BLaER1 (cell line): ENCODE data around the gene SURF6.

Source experiments
- H3K27ac ChIP-seq: shearing (Covaris generic); formaldehyde crosslinking; 2 replicates; pipeline ENCODE4 v1.8.1; 2022
- H3K27me3 ChIP-seq: shearing (Covaris generic); formaldehyde crosslinking; 2 replicates; pipeline ENCODE4 v1.8.1; 2022
- H3K36me3 ChIP-seq: shearing (Covaris generic); formaldehyde crosslinking; 2 replicates; pipeline ENCODE4 v1.8.1; 2022
- H3K4me1 ChIP-seq: shearing (Covaris generic); formaldehyde crosslinking; 2 replicates; pipeline ENCODE4 v1.8.1; 2022
- H3K4me2 ChIP-seq: shearing (Covaris generic); formaldehyde crosslinking; 2 replicates; pipeline ENCODE4 v1.8.1; 2022
- H3K4me3 ChIP-seq: shearing (Covaris generic); formaldehyde crosslinking; 2 replicates; pipeline ENCODE4 v1.8.1; 2022
- H3K9ac ChIP-seq: shearing (Covaris generic); formaldehyde crosslinking; 2 replicates; pipeline ENCODE4 v1.8.1; 2022
- H3K9me3 ChIP-seq: shearing (Covaris generic); formaldehyde crosslinking; 2 replicates; pipeline ENCODE4 v1.8.1; 2022
- H4K20me1 ChIP-seq: shearing (Covaris generic); formaldehyde crosslinking; 2 replicates; pipeline ENCODE4 v1.8.1; 2022
- Cebpa-rat ChIP-seq: shearing (Covaris generic); IDR thresholded peaks from 2 replicates; pipeline ENCODE4 v1.8.1; 2022

The SURF6 gene

GRCh38 chr9:133347985-133348717 lies 12.2 kb upstream of the SURF6 start, which contains the start of the genes MED22 and RPL7A:
Gene MED22 (minus strand): TSS chr9:133348131. CDS start chr9:133346662, 1,469 bp downstream.
Gene RPL7A (plus strand): TSS chr9:133348218. CDS start chr9:133348244, 26 bp downstream.
- peaks cover 73% of the 10 kb centered on the region for H4K20me1 ChIP-seq
- peak within 1 kb of the TSS; percentile 100 for H3K27ac ChIP-seq
- H3K9me3 ChIP-seq = no peaks in the 10 kb centered on the region
- H3K36me3 ChIP-seq = peaks cover 77% of the 10 kb centered on the region
- H3K4me1 ChIP-seq = peaks cover 66% of the 10 kb centered on the region
- H3K4me3 ChIP-seq = peak within 1 kb of the TSS; percentile 98
- no peak for TF ChIP-seq Cebpa-rat
- no peaks in the 10 kb centered on the region for H3K27me3 ChIP-seq
- H3K9ac ChIP-seq = peak within 1 kb of the TSS; percentile 100
- peak within 1 kb of the TSS; percentile 97 for H3K4me2 ChIP-seq

DNA sequence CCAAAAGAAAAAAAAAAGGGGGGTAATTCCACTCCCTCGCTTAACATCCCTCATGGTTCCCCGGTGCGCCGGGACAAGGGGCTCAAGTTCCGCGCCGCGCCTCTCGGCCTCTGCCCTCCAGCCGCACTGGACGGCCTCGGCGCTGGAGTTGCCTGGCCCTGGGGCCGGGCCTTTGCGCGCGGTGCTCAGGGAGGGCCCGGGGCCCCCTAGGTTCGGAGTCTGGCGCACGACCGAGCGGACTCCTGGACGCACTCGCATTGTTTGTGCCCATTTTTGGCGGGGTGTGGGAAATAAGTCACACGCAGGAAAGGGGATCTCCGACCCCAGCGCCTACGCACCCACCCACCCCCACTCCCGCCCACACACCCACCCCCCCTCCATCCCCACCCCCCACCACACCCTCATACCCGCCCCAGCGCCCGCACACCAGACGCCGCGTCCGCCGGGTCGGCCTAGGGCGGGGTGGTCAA lies 11.6 kb upstream of the SURF6 start:
- peaks cover 77% of the 10 kb centered on the region for H3K36me3 ChIP-seq
- peaks cover 73% of the 10 kb centered on the region for H4K20me1 ChIP-seq

DNA sequence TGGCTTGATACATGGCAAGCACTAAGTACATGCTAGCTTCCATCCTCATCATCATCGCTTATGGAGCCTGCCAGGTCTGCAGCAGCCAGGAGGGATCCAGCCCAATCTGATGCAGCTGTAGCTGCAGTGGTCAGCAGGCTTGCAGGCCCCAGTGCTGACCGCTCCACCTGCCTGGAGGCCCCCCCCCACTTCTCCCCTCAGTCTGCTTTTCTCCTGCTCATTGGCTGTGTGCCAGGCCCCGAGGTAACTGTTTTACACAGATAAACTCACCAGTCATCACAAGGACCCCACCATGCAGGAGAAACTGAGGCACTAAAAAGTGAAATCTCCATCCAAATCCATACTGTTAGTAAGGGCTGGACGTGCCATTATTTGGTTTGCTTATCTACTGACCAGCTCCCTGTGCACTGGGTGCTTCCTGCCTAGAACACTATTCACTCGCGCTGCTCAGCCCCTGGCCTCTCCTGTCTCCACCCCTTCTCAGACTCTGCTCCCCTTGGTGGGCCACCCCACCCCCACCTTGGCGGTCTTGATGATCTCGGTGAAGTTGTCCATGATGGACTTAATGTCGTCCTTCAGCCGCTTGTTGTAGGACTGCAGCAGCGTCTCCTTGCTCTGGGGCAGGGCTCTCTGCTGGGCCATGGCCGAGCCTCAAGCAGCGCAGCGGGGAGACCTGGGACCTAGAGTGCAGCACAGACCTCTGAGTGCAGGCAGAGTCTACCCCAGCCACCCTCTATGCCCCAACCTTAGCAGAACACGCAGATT lies 10.2 kb upstream of the SURF6 start:
- peak overlapping the region; percentile 98 for H3K4me3 ChIP-seq
- no peak for TF ChIP-seq Cebpa-rat
- peak overlapping the region; percentile 95 for H3K4me2 ChIP-seq
- H3K9me3 ChIP-seq = no peaks in the 10 kb centered on the region
- H3K27me3 ChIP-seq = no peaks in the 10 kb centered on the region
- H4K20me1 ChIP-seq = peaks cover 68% of the 10 kb centered on the region
- peak overlapping the region; percentile 100 for H3K9ac ChIP-seq
- H3K27ac ChIP-seq = peak overlapping the region; percentile 100
- H3K36me3 ChIP-seq = peaks cover 77% of the 10 kb centered on the region
- peaks cover 68% of the 10 kb centered on the region for H3K4me1 ChIP-seq

More for the DNA sequence above, 11.6 kb upstream of the SURF6 start:
- Histone ChIP-seq H3K27ac (peak overlapping the region; percentile 100), H3K9me3 (no peaks in the 10 kb centered on the region), H3K27me3 (no peaks in the 10 kb centered on the region), H3K9ac (peak overlapping the region; percentile 100), H3K4me3 (peak overlapping the region; percentile 98), H3K4me1 (peaks cover 66% of the 10 kb centered on the region), H3K4me2 (peak overlapping the region; percentile 95)
- TF ChIP-seq Cebpa-rat = no peak

DNA sequence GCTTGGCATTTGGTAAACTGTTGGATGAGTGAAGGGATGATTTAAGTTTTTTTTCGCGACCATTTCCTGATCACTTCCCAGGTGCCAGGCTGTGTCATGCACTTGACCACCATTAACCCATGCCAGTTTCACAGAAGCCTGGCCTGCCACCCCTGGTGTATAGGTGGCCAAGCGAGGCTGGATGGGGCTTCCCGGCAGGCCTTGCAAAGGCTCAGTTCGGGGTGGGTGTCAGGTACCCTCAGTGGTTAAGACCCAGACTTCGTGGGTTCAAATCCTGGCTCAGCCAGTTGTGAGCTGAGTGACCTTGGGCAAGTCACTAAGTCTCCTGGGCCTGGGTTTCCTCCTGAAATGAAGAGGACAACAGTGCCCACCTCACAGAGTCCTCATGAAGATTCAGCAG lies 9.6 kb upstream of the SURF6 start:
- H3K9me3 ChIP-seq = no peaks in the 10 kb centered on the region
- no peak overlapping the region for H3K4me3 ChIP-seq
- H3K4me2 ChIP-seq = no peak overlapping the region
- H3K9ac ChIP-seq = peak overlapping the region; percentile 27; the same call in 1 of the 2 replicates
- peaks cover 68% of the 10 kb centered on the region for H3K4me1 ChIP-seq
- H3K36me3 ChIP-seq = peaks cover 77% of the 10 kb centered on the region
- no peak for TF ChIP-seq Cebpa-rat
- no peaks in the 10 kb centered on the region for H3K27me3 ChIP-seq
- H3K27ac ChIP-seq = no peak overlapping the region
- H4K20me1 ChIP-seq = peaks cover 62% of the 10 kb centered on the region

- TF ChIP-seq Cebpa-rat = no peak
- no peak overlapping the region for H3K27ac ChIP-seq
- peak overlapping the region; percentile 27; the same call in 1 of the 2 replicates for H3K9ac ChIP-seq
- no peak overlapping the region for H3K4me2 ChIP-seq
- peaks cover 68% of the 10 kb centered on the region for H3K4me1 ChIP-seq
- H4K20me1 ChIP-seq = peaks cover 56% of the 10 kb centered on the region
- H3K9me3 ChIP-seq = no peaks in the 10 kb centered on the region
- no peak overlapping the region for H3K4me3 ChIP-seq
- H3K36me3 ChIP-seq = peaks cover 77% of the 10 kb centered on the region
- no peaks in the 10 kb centered on the region for H3K27me3 ChIP-seq
These were observed 9.0 kb upstream of the SURF6 start for GRCh38 chr9:133344979-133345378.

- TF ChIP-seq Cebpa-rat = no peak
- 0 out of 2 replicates have a peak overlapping the region, but pooled peaks have one; percentile 83 for H3K27ac ChIP-seq
- peaks cover 65% of the 10 kb centered on the region for H3K4me1 ChIP-seq
- no peaks in the 10 kb centered on the region for H3K27me3 ChIP-seq
- H4K20me1 ChIP-seq = peaks cover 47% of the 10 kb centered on the region
- no peak overlapping the region for H3K4me2 ChIP-seq
- peaks cover 77% of the 10 kb centered on the region for H3K36me3 ChIP-seq
- H3K4me3 ChIP-seq = no peak overlapping the region
- H3K9me3 ChIP-seq = no peaks in the 10 kb centered on the region
- peak overlapping the region; percentile 61; the same call in 1 of the 2 replicates for H3K9ac ChIP-seq
These were observed 8.1 kb upstream of the SURF6 start for GRCh38 chr9:133344071-133344470.

GRCh38 chr9:133342570-133342969 lies 6.6 kb upstream of the SURF6 start:
- H3K9ac ChIP-seq = peak overlapping the region; percentile 61
- peaks cover 64% of the 10 kb centered on the region for H3K4me1 ChIP-seq
- no peak for TF ChIP-seq Cebpa-rat
- peak overlapping the region; percentile 65 for H3K4me2 ChIP-seq
- peaks cover 82% of the 10 kb centered on the region for H3K36me3 ChIP-seq
- peaks cover 38% of the 10 kb centered on the region for H4K20me1 ChIP-seq
- H3K9me3 ChIP-seq = no peaks in the 10 kb centered on the region
- no peak overlapping the region for H3K4me3 ChIP-seq
- peak overlapping the region; percentile 83 for H3K27ac ChIP-seq
- no peaks in the 10 kb centered on the region for H3K27me3 ChIP-seq

- no peak overlapping the region for H3K4me3 ChIP-seq
- H3K4me2 ChIP-seq = peak overlapping the region; percentile 65
- H3K9ac ChIP-seq = peak overlapping the region; percentile 61
- H4K20me1 ChIP-seq = peaks cover 36% of the 10 kb centered on the region
- H3K36me3 ChIP-seq = peaks cover 82% of the 10 kb centered on the region
- no peak for TF ChIP-seq Cebpa-rat
- peak overlapping the region; percentile 83 for H3K27ac ChIP-seq
- H3K4me1 ChIP-seq = peaks cover 63% of the 10 kb centered on the region
- H3K27me3 ChIP-seq = no peaks in the 10 kb centered on the region
- no peaks in the 10 kb centered on the region for H3K9me3 ChIP-seq
These were observed 6.0 kb upstream of the SURF6 start for GRCh38 chr9:133342069-133342406.

DNA sequence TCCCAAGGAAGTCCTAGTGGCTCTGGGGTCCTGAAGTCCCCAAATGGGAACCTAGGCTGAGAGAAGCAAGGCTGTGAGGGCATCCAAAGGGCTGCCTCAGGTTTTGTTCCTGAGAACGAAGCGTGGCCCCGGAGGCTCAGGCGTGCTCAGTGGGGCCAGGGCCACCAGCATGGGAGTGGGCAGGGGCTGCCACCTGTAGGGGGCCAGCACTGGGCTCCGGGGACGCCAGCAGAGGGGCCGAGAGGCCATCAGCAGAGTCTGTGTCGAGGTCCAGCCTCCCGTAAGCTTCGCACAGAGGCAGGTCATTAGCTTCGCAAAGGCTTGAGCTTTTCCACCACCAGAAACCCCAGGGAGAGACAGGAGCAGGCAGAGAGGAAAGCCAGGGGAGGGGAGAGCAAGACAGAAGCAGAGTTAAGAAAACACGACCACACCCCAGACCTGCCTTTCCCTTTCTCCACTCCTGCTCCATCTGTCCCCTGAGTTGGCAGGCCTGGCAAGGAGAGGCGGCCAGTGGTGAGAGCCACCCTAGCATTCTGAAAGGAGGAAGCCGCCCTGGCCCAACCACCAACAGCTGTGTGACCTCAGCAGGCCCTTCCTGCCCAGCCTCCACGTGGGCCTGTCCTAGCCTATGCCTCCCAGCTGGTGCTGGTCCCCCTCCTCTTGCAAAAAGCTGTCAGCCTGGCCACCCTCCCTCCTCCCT lies 5.5 kb upstream of the SURF6 start:
- Histone ChIP-seq H3K4me3 (no peak overlapping the region), H3K4me1 (peaks cover 63% of the 10 kb centered on the region), H3K9me3 (no peaks in the 10 kb centered on the region), H3K27ac (peak overlapping the region; percentile 83), H4K20me1 (peaks cover 31% of the 10 kb centered on the region), H3K27me3 (no peaks in the 10 kb centered on the region), H3K36me3 (peaks cover 82% of the 10 kb centered on the region), H3K9ac (peak overlapping the region; percentile 61), H3K4me2 (peak overlapping the region; percentile 65)
- no peak for TF ChIP-seq Cebpa-rat
